Glutamatergic neuron (in vitro differentiated cells): Measurements from ENCODE around the gene BECN2. TPM values are rescaled to one million over a fixed set of nuclear protein-coding genes. Genes with fewer than 3 reads are reported as not detected.

Experiments used
- DNase-seq: peaks from one replicate; pipeline ENCODE4 v3.0.0; 2022
- H3K27ac Mint-ChIP-seq: one replicate; pipeline ENCODE4 v1.8.0; 2020; ENCODE audit warnings: mild to moderate bottlenecking, mixed read lengths, inconsistent platforms; ENCODE audit not compliant: unreplicated experiment
- H3K27me3 Mint-ChIP-seq: one replicate; pipeline ENCODE4 v1.8.0; 2020; ENCODE audit warnings: mild to moderate bottlenecking, moderate library complexity, mixed read lengths, inconsistent platforms; ENCODE audit not compliant: unreplicated experiment
- H3K36me3 Mint-ChIP-seq: one replicate; pipeline ENCODE4 v1.8.0; 2020; ENCODE audit warnings: mild to moderate bottlenecking, mixed read lengths, inconsistent platforms; ENCODE audit not compliant: unreplicated experiment
- H3K4me1 Mint-ChIP-seq: one replicate; pipeline ENCODE4 v1.8.0; 2020; ENCODE audit warnings: mild to moderate bottlenecking, low read depth, mixed read lengths, inconsistent platforms; ENCODE audit not compliant: unreplicated experiment
- H3K4me3 Mint-ChIP-seq: one replicate; pipeline ENCODE4 v1.8.0; 2020; ENCODE audit warnings: mild to moderate bottlenecking, mixed read lengths, inconsistent platforms; ENCODE audit not compliant: unreplicated experiment
- H3K9me3 Mint-ChIP-seq: one replicate; pipeline ENCODE4 v1.8.0; 2020; ENCODE audit warnings: mild to moderate bottlenecking, moderate library complexity, mixed read lengths, inconsistent platforms; ENCODE audit not compliant: unreplicated experiment
- total RNA-seq: library from RNA; stranded (reverse); fragmentation: NEBNext Ultra II Directional; extraction: Animal tissue kit (Norgen Biotek cat#: 25700); gene quantifications from one replicate; pipeline ENCODE4 v1.2.1, GENCODE V29; 2021; ENCODE audit not compliant: unreplicated experiment
- TF ChIP-seq, protein P1 (sequence below): fragments of 200-600 bp; sonication (generic); IDR thresholded peaks from one replicate; pipeline ENCODE4 v1.5.0; 2021; ENCODE audit not compliant: partially characterized antibody, unreplicated experiment

The BECN2 gene
- total RNA-seq, 1 donor from 2014 or later, result not detected

DNA sequence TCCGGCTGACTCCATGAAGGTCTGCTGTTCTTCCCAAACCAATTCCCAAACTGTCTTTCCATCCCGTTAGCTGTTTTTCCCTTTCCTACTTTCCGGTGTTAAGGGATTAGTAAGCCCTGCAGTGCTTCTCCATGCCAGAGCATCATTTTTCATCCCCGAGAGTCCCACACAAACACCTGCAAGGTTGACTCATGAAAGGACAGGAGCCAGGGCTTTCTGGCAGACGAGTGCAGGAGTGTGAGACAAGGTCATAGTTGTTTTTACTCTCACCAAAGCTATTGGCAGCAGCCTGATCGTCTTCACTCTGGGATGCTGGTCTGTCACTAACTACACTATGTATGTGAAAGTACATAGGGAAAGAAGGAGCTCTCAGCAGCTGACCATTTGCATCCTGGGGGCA is 10.2 kb upstream of the BECN2 start:
- no peaks in the 10 kb centered on the region for H3K27me3 Mint-ChIP-seq
- peak overlapping the region; percentile 46 for H3K27ac Mint-ChIP-seq
- no peak for DNase-seq
- no peaks in the 10 kb centered on the region for H3K36me3 Mint-ChIP-seq
- peaks cover 3% of the 10 kb centered on the region for H3K9me3 Mint-ChIP-seq
- H3K4me1 Mint-ChIP-seq, result peaks cover 11% of the 10 kb centered on the region
- TF ChIP-seq, protein P1, sequence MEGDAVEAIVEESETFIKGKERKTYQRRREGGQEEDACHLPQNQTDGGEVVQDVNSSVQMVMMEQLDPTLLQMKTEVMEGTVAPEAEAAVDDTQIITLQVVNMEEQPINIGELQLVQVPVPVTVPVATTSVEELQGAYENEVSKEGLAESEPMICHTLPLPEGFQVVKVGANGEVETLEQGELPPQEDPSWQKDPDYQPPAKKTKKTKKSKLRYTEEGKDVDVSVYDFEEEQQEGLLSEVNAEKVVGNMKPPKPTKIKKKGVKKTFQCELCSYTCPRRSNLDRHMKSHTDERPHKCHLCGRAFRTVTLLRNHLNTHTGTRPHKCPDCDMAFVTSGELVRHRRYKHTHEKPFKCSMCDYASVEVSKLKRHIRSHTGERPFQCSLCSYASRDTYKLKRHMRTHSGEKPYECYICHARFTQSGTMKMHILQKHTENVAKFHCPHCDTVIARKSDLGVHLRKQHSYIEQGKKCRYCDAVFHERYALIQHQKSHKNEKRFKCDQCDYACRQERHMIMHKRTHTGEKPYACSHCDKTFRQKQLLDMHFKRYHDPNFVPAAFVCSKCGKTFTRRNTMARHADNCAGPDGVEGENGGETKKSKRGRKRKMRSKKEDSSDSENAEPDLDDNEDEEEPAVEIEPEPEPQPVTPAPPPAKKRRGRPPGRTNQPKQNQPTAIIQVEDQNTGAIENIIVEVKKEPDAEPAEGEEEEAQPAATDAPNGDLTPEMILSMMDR, result no peak
- H3K4me3 Mint-ChIP-seq, result no peak overlapping the region

DNA sequence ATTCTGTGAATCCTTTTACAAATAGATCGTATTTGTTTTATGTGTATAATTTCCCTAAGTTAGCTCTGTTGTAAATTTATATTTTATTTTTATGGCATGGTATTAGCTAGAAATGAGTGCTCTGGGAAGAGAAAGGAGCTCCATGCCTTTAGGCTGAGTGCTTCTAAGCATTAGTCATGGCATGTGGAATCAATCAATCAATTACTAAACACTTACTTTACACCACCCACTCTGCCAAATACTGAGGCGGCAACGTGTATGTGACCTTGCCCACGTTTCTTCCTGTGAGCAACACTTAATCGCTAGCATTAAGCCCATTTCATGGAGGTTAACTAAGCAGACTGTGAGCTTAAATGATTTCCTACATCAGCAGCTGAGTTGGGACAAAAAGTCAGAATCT is 7.2 kb upstream of the BECN2 start:
- peaks cover 11% of the 10 kb centered on the region for H3K4me1 Mint-ChIP-seq
- H3K27ac Mint-ChIP-seq, result no peak overlapping the region
- TF ChIP-seq, protein P1, result no peak
- no peak for DNase-seq
- peaks cover 1% of the 10 kb centered on the region for H3K27me3 Mint-ChIP-seq
- no peaks in the 10 kb centered on the region for H3K36me3 Mint-ChIP-seq
- peaks cover 1% of the 10 kb centered on the region for H3K9me3 Mint-ChIP-seq
- H3K4me3 Mint-ChIP-seq, result no peak overlapping the region

DNA sequence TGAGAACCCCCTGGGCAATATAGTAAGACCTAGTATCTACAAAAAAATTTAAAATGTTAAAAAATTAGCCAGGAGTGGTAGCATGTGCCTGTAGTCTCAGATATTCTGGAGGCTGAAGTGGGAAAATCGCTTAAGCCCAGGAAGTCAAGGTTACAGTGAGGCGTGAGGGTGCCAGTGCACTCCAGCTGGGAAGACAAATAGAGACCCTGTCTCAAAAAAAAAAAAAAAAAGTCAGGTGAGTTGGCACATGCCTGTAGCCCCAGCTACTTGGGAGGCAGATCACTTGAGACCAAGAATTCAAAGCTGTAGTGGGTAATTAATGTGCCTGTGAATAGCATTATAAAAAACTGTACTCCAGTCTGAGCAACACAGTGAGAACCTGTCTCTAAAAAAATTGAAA is 4.6 kb downstream of the BECN2 start:
- Mint-ChIP-seq H3K4me3 (no peak overlapping the region), H3K27ac (no peak overlapping the region), H3K36me3 (no peaks in the 10 kb centered on the region), H3K4me1 (no peaks in the 10 kb centered on the region), H3K27me3 (no peaks in the 10 kb centered on the region), H3K9me3 (no peaks in the 10 kb centered on the region)
- TF ChIP-seq, protein P1, result no peak
- no peak for DNase-seq

DNA sequence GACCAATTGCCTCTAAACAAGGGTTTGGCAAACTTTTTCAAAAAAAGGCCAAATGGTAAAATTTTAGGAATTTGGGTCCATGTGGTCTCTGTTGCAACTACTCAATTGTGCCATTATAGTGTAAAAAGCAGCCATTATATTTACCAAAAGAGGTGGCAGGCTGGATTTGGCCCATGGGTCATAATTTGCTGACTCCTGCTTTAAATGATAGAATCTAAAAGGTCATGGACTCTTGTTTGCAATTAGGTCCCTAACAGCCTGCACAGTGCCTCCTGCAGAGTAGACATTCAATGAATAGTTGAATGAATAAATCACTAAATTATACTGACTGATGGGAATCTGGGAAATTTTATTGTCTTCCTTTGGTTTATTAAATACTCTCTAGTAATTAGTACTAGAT is 6.2 kb downstream of the BECN2 start:
- no peak for DNase-seq
- Mint-ChIP-seq H3K9me3 (no peaks in the 10 kb centered on the region), H3K27ac (no peak overlapping the region), H3K27me3 (no peaks in the 10 kb centered on the region), H3K4me1 (no peaks in the 10 kb centered on the region), H3K36me3 (no peaks in the 10 kb centered on the region), H3K4me3 (no peak overlapping the region)
- TF ChIP-seq, protein P1, result no peak

DNA sequence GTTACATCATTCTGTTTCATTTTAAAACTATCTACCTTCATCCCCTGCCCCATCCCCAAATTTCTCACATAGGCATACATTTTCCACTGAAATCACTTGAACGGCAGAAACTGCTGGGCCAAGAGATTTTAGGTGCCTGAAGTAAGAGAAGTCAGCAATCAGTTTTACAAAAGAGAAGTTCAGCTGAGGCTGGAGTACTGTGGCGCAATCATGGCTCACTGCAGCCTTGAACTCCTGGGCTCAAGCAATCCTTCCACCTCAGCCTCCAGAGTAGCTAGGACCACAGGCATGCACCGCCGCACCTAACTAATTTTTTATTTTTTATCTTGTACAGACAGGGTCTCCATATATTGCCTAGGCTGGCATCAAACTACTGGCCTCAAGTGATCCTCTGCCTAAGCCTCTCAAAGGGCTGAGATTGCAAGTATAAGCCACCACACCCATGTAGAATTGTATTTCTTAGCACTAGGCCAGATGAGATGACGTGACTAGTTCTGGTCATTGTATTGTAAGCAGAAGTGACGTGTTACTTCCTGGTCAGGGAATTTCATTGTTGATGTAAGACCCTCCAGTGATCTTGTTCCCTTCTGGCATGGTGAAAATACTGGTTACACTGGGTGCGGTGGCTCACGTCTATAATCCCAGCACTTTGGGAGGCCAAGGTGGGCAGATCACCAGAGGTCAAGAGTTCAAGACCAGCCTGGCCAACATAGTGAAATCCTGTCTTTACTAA is 7.1 kb downstream of the BECN2 start:
- TF ChIP-seq, protein P1, result no peak
- Mint-ChIP-seq H3K36me3 (no peaks in the 10 kb centered on the region), H3K27me3 (no peaks in the 10 kb centered on the region), H3K27ac (no peak overlapping the region), H3K4me3 (no peak overlapping the region), H3K4me1 (no peaks in the 10 kb centered on the region), H3K9me3 (no peaks in the 10 kb centered on the region)
- DNase-seq, result no peak
